Activated CD8-positive, alpha-beta memory T cell treated with anti-CD3 and anti-CD28 coated beads for 48 hours (primary cell): ENCODE data around the gene SPAM1.
"Not testable (repeated sequence)": the region's sequence is repeated elsewhere in the genome, so short reads cannot be mapped to it uniquely, and the experiment has no call there.

Experiments used
- DNase-seq, 3 experiments: peaks; one replicate each; pipeline ENCODE4 v3.0.0-alpha.2; 2020; ENCODE audit warnings: low read depth in 2 of 3, low spot score in 2 of 3

SPAM1 gene

DNA sequence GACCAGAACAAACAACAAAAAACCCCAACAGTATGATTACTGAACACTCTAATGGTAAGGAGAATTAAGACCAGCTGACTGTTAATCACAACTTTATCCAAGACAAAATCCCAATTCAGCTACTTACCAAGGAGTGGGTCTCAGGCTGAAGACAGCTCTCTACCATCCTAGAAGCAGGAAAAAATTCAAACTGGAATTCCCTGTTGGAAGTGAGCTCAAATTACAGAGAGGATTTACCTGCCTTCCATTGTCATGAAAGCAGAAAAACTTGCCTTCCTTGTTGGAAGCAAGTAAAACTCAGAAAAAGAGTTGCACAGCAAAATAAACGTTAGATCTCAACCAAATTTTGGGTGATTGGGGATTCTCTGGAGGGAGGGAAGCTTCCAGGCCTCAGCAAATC is 20.9 kb downstream of the SPAM1 start:
- DNase-seq, result no peak

- no peak for DNase-seq
Observed at GRCh38 chr7:123948136-123948535, 23.1 kb downstream of the SPAM1 start.

GRCh38 chr7:123958186-123958703 is 33.2 kb downstream of the SPAM1 start:
- no peak for DNase-seq

GRCh38 chr7:123961771-123962170 is 36.7 kb downstream of the SPAM1 start:
- no peak for DNase-seq

- no peak for DNase-seq
Observed at GRCh38 chr7:123966936-123967335, 41.9 kb downstream of the SPAM1 start.

DNA sequence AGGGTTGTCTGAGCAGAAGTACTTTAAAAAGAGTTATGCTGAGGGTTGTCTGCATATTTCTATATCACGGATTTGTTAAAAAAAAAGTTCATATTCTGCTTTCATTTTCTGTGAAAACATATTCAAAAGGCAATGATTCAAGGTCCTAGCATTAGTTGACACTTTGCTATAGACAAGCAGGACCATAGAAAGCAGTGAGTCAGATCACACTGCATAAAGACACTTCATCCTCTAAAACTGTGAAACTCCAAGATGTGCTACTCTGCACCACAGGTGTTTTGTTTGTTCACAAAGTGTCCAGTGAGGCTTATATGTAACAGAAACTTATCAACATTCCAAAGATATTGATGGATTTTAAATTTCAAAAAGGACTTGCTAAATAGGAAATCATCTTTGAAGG is 47.0 kb downstream of the SPAM1 start:
- no peak for DNase-seq

DNA sequence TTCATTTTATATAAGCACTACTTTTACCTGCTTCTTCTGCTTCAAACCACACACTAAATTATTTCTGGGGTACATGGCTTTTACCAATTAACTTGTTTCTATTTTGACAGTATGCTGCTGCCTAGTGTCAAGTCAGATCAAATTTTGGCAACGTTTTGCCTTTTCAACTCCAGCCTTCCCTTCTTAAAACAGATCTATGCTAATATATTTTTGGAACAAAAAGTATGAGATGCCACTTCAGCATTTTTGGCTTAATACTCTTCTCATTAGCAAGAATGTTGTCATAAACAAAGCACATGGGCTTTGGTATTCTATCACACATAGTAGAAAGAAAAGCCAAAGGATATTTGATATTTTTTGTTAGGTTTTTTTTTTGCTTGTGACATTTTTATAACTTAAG is 47.8 kb downstream of the SPAM1 start:
- no peak for DNase-seq

DNA sequence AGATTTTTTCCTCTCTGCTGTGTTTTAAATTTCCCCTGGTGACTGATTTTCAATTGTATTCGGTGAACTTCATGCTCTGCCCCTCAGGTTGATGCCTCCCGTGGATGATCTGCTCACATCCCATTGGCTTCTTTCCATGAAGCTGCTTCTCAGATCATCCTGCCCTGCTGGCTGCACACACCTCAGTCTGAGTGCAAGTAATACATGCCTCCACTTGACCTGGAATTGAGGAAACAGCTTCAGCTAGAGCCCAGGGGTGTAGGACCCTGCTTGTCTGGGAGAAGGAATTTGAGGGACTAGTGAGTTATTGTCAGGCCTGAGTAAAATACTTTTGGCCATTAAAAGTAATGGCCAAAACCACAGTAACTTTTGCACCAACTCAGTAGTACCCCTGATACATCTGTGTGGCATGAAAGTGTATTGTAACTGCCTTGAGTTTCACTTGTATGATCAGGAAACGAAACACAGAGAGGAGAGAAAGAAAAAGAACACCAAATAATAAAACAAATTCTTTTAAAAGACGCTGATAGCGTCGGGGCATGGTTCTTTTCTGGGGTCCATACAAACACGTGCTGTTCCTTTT is 49.4 kb downstream of the SPAM1 start:
- no peak for DNase-seq

DNA sequence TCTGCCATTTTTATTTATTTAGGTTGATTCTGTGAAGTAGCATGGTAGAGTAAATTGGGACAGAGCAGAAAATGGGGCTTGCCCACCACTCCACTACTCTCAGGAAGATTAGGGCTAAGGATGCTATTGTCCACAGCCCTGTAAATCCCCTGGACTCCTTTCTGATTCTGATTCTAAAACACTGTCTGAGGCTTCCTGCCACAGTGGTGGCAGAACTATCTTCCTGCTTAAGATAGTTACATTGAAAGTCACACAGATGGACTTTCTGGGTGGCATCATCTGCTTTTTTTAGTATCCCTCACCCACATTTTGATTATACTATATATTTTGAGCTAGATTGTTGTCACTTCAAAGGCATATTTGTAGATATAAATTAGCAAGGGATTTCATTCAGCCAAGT is 50.0 kb downstream of the SPAM1 start:
- no peak for DNase-seq

- DNase-seq, result no peak
Observed at GRCh38 chr7:123977081-123977480, 52.0 kb downstream of the SPAM1 start.

DNA sequence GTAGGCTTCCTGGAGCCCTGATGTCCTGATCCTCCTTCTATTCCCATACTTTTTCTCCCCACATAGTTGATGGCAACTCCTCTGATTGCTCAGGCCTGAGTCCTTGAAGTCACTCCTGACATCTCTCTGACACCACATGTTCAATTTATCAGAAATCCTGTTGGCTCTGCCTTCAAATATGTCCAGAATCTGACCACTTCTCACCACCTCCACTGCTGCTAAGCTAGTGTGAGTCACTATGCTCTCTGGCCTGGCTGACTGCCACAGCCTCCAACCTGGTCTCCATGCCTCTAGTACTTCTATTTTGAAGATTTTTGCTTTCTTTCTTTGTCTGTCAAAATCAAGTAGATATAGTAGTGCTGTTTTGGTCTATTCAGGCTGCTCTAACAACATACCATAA is 54.8 kb downstream of the SPAM1 start:
- DNase-seq, result no peak

- no peak for DNase-seq
Observed at GRCh38 chr7:123987445-123987844, 62.4 kb downstream of the SPAM1 start.

DNA sequence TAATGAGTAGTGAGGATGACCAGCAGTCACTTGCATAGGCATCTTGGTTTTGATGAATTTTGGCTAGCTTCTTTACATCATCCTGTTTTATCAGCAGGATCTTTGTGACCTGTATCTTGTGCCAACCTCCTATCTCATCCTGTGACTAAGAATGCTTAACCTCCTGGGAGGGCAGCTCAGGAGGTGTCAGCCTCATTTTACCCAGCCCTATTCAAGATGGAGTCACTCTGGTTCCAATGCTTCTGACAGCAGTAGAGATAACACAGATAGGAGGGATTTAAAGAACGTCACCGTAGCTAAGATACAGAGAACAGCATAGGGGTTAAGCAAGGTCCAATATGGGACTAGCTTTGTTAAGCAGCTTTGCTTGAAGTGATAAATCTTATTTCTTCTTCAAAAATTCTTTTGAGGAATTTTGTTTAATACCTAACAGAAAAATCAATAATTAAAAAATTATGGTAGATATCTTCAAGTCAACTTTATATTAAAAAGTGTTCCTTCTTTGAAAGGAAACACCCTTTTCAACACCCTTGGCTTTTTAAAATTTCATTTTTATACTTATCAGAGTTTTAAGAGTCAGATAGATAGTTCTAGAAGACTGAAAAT is 68.0 kb downstream of the SPAM1 start:
- DNase-seq, result no peak

GRCh38 chr7:123993996-123994395 is 69.0 kb downstream of the SPAM1 start:
- no peak for DNase-seq

GRCh38 chr7:123994449-123994848 is 69.4 kb downstream of the SPAM1 start:
- no peak for DNase-seq

GRCh38 chr7:123995617-123996326 is 70.7 kb downstream of the SPAM1 start:
- DNase-seq, result no peak

DNA sequence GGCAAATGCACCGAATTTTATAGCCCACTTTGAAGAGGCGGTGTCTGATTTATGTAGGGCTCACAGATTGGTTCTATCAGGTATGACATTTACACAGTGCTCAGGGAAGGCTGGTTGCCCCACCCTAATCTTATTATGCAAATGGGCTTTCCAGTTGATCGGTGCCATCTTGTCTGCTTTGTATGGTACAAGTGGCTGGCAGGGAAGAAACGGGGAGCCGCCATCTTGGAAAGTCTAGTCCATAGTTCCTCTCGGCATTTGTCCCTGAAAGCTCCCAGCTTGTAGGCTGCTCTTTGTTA is 71.2 kb downstream of the SPAM1 start:
- DNase-seq, result no peak

GRCh38 chr7:123998921-123999320 is 73.9 kb downstream of the SPAM1 start:
- no peak for DNase-seq

GRCh38 chr7:123999703-124000102 is 74.7 kb downstream of the SPAM1 start:
- no peak for DNase-seq

- DNase-seq, result not testable (repeated sequence)
Observed at GRCh38 chr7:124008296-124008695, 83.3 kb downstream of the SPAM1 start.

- DNase-seq, result no peak
Observed at GRCh38 chr7:124009321-124009720, 84.3 kb downstream of the SPAM1 start.
